Fibroblast of lung (primary cell): Measurements from ENCODE around the gene KRT71.

ENCODE experiments used
- CTCF ChIP-seq, 2 donors: IDR thresholded peaks in 1 of 2; conservative IDR thresholded peaks in 1 of 2; 1 replicate in 1 of 2; 2 replicates in 1 of 2; pipeline ENCODE4 v1.5.1; 2011 to 2012; ENCODE audit warnings: low read length in 2 of 2, control low read depth in 1 of 2, inconsistent platforms in 1 of 2, low read depth in 1 of 2, mild to moderate bottlenecking in 1 of 2
- EZH2 ChIP-seq: IDR thresholded peaks from 2 replicates; pipeline ENCODE4 v1.5.1; 2012; ENCODE audit warnings: low read length, control low read depth, mild to moderate bottlenecking; ENCODE audit errors: missing control alignments

DNA sequence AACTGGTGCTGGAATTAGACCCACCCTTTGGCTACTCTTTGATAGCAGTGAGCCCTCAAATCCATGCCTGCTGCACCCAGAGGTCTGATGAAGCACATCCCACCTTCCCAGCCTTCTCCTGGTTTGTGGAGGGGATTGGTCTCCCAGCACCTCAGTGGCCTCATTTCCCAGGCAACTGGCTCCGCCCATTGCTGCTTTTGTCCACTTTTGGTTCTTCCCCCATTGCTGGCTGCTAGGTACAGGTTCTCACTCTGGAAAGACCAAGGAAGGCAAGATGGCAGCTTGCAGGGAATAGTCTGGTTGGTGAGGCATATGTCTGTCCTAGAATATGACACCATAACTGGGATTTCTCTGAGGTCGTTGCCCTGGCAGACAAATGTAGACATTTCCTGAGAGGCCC is 22.6 kb downstream of the KRT71 start:
- TF ChIP-seq CTCF (conservative IDR thresholded peaks at IDR 0.05 in 1 of 2, IDR thresholded peaks at IDR 0.05 in 1 of 2; ENCODE audit: low read depth in 1 of 2, low read length in 2 of 2): no peak
- TF ChIP-seq EZH2: no peak
